ENCODE measurements around the gene ACOD1.

The ACOD1 gene

GRCh38 chr13:76921516-76921915 is 26.8 kb upstream of the ACOD1 start:
- no peak for TF ChIP-seq CTCF (IDR thresholded peaks at IDR 0.05; ENCODE audit: insufficient read depth, low read length, missing control alignments)
- CTCF ChIA-PET, result no interaction called here
- POLR2A ChIA-PET, result no interaction called here
- H3K4me3 ChIP-seq (ENCODE audit: low read depth, low read length), result no peak overlapping the region
- DNase-seq (ENCODE audit: low read depth, low spot score), result no peak

GRCh38 chr13:76925115-76925514 is 23.2 kb upstream of the ACOD1 start:
- ChIA-PET CTCF (no interaction called here), POLR2A (no interaction called here)
- TF ChIP-seq CTCF (IDR thresholded peaks at IDR 0.05; ENCODE audit: insufficient read depth, low read length, missing control alignments), result no peak
- DNase-seq (ENCODE audit: low read depth, low spot score), result no peak
- H3K4me3 ChIP-seq (ENCODE audit: low read depth, low read length), result no peak overlapping the region

- no peak overlapping the region for H3K4me3 ChIP-seq (ENCODE audit: low read depth, low read length)
- no peak for DNase-seq (ENCODE audit: low read depth, low spot score)
- TF ChIP-seq CTCF (IDR thresholded peaks at IDR 0.05; ENCODE audit: insufficient read depth, low read length, missing control alignments), result no peak
- POLR2A ChIA-PET, result no interaction called here
- CTCF ChIA-PET, result no interaction called here
These were observed 20.4 kb upstream of the ACOD1 start for GRCh38 chr13:76927955-76928354.

GRCh38 chr13:76928456-76928855 is 19.9 kb upstream of the ACOD1 start:
- DNase-seq (ENCODE audit: low read depth, low spot score), result no peak
- no peak overlapping the region for H3K4me3 ChIP-seq (ENCODE audit: low read depth, low read length)
- ChIA-PET POLR2A (no interaction called here), CTCF (no interaction called here)
- no peak for TF ChIP-seq CTCF (IDR thresholded peaks at IDR 0.05; ENCODE audit: insufficient read depth, low read length, missing control alignments)

- POLR2A ChIA-PET, result no interaction called here
- CTCF ChIA-PET, result no interaction called here
These were observed 19.0 kb upstream of the ACOD1 start for GRCh38 chr13:76929320-76929719.

GRCh38 chr13:76929851-76930374 is 18.4 kb upstream of the ACOD1 start:
- POLR2A ChIA-PET, result no interaction called here
- TF ChIP-seq CTCF (IDR thresholded peaks at IDR 0.05; ENCODE audit: insufficient read depth, low read length, missing control alignments), result no peak
- CTCF ChIA-PET, result no interaction called here
- DNase-seq (ENCODE audit: low read depth, low spot score), result no peak
- H3K4me3 ChIP-seq (ENCODE audit: low read depth, low read length), result no peak overlapping the region

More at GRCh38 chr13:76929320-76929719, 19.0 kb upstream of the ACOD1 start:
- no peak for TF ChIP-seq CTCF (IDR thresholded peaks at IDR 0.05; ENCODE audit: insufficient read depth, low read length, missing control alignments)
- no peak for DNase-seq (ENCODE audit: low read depth, low spot score)
- H3K4me3 ChIP-seq (ENCODE audit: low read depth, low read length), result no peak overlapping the region

All from AG04449 (cell line).